HepG2 (cell line): ENCODE results near the gene RERE.

Experiments
- CTCF ChIP-seq: sonication (generic); formaldehyde crosslinking; IDR thresholded peaks from 2 replicates; pipeline ENCODE4 v1.5.0; 2020; ENCODE audit warnings: mild to moderate bottlenecking, missing genetic modification reagents, moderate library complexity
- RNF2 ChIP-seq: fragments of 450-650 bp; conservative IDR thresholded peaks from 2 replicates; pipeline ENCODE4 v1.6.1; 2016; ENCODE audit warnings: low read depth
- TCF7 ChIP-seq: sonication (generic); IDR thresholded peaks from 2 replicates; pipeline ENCODE4 v1.6.1; 2016; ENCODE audit warnings: antibody characterized with exemption, low read depth
- ZC3H13 ChIP-seq: sonication (generic); formaldehyde crosslinking; IDR thresholded peaks from 2 replicates; pipeline ENCODE4 v1.8.1; 2023; ENCODE audit warnings: mild to moderate bottlenecking, missing genetic modification reagents, moderate library complexity
- ZNF260 ChIP-seq: sonication (generic); formaldehyde crosslinking; IDR thresholded peaks from 2 replicates; pipeline ENCODE4 v1.4.0; 2020; ENCODE audit warnings: missing genetic modification reagents, low read depth, mild to moderate bottlenecking, borderline replicate concordance
- ZNF512 ChIP-seq: sonication (generic); formaldehyde crosslinking; IDR thresholded peaks from 2 replicates; pipeline ENCODE4 v1.4.0; 2020; ENCODE audit warnings: mild to moderate bottlenecking, missing genetic modification reagents

- no peak for TF ChIP-seq TCF7
- TF ChIP-seq ZC3H13 (CRISPR knock-in tag), result no peak
- no peak for TF ChIP-seq CTCF
- TF ChIP-seq ZNF260 (CRISPR knock-in tag), result no peak
- TF ChIP-seq RNF2, result no peak
- no peak for TF ChIP-seq ZNF512 (CRISPR knock-in tag)
Measured at GRCh38 chr1:8337776-8338525, 479.5 kb downstream of the RERE start.
